ENCODE results near the gene SRPX2. TPM values are rescaled to one million over a fixed set of nuclear protein-coding genes. Genes with fewer than 3 reads are reported as not detected.
A peak's percentile ranks its signal among the peaks of the same experiment; 100 is the strongest.

The SRPX2 gene
- total RNA-seq, 1 donor from 2014 or later, result 9.0 TPM

DNA sequence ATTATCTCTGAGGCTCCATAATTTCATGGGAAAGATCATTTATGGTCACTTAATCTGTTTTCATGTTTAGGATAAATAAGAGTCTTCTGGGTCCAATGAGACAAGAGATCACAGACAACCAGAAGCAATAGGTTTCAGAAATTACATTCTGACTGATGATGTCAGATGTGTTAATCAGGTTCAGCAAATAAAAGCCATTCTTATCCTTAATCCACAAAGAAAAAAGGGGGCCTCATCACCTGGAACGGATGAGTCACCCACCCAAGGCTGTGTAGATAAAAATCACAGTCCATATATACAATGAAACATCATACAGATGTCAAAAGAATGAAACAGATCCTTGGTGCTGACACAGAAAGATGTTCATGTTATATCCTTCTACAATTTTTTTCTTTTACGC is 51.3 kb downstream of the SRPX2 start:
- no peaks in the 10 kb centered on the region for H3K36me3 ChIP-seq (ENCODE audit: control insufficient read depth, insufficient read depth, low read length)
- DNase-seq (ENCODE audit: low read depth) (peak; percentile 59), FAIRE-seq (no peak)
- H3K27me3 ChIP-seq (ENCODE audit: control insufficient read depth, insufficient read depth, low read length), result no peaks in the 10 kb centered on the region
- H3K4me3 ChIP-seq (ENCODE audit: low read depth, low read length), result no peak overlapping the region
- TF ChIP-seq, protein P1, sequence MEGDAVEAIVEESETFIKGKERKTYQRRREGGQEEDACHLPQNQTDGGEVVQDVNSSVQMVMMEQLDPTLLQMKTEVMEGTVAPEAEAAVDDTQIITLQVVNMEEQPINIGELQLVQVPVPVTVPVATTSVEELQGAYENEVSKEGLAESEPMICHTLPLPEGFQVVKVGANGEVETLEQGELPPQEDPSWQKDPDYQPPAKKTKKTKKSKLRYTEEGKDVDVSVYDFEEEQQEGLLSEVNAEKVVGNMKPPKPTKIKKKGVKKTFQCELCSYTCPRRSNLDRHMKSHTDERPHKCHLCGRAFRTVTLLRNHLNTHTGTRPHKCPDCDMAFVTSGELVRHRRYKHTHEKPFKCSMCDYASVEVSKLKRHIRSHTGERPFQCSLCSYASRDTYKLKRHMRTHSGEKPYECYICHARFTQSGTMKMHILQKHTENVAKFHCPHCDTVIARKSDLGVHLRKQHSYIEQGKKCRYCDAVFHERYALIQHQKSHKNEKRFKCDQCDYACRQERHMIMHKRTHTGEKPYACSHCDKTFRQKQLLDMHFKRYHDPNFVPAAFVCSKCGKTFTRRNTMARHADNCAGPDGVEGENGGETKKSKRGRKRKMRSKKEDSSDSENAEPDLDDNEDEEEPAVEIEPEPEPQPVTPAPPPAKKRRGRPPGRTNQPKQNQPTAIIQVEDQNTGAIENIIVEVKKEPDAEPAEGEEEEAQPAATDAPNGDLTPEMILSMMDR (IDR thresholded peaks at IDR 0.05; ENCODE audit: insufficient read depth, low read length, severe bottlenecking), result no peak

DNA sequence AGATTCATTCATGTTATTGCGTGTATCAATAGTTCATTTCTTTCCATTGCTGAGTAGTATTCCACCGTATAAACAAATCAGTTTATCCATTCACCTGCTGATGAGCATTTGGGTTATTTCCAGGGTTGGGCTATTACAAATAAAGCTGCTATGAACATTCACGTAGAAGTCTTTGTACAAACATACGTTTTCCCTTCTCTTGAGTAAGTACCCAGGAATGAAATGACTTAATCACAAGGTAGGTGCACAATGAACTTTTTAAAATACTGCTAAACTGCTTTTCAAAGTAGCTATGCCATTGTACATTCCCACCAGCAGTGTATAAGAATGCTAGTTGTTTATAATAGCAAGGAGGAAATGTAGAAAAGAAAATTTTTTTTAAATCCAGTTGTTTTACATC is 52.0 kb downstream of the SRPX2 start:
- TF ChIP-seq, protein P1 (IDR thresholded peaks at IDR 0.05; ENCODE audit: insufficient read depth, low read length, severe bottlenecking), result no peak
- Histone ChIP-seq H3K4me3 (ENCODE audit: low read depth, low read length) (no peak overlapping the region), H3K27me3 (ENCODE audit: control insufficient read depth, insufficient read depth, low read length) (no peaks in the 10 kb centered on the region), H3K36me3 (ENCODE audit: control insufficient read depth, insufficient read depth, low read length) (no peaks in the 10 kb centered on the region)
- FAIRE-seq (no peak), DNase-seq (ENCODE audit: low read depth) (peak; percentile 77)

DNA sequence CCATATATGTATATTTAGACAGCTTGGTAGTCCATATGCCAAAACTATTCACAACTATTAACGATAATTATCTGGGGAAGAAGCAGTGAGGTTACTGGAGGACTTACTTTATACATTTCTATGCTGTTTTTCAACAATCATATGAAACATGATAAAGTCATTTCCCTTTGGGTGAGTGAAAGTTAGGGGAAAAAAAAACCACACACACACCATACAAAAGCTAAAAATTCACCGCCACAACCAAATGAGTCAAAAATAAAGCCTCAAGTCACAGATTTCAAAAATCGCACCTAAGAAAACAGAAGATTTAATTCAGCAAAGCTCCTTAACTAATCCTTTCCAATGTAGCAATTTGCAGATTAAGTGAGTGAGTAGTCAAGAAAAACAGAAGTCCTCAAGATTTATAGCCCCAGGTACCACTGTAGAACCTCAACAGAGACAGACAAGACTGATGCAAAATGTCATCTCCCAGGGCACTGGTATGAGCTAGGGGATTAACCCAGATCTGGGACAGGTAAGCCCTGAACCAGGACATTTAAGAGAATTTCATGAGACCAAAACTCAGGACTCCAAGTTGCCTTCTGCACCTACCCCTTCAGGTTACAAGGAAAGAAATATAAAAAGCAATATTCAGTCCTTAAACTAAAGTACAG is 52.8 kb downstream of the SRPX2 start:
- DNase-seq (ENCODE audit: low read depth), result no peak
- no peak for FAIRE-seq
- H3K27me3 ChIP-seq (ENCODE audit: control insufficient read depth, insufficient read depth, low read length), result no peaks in the 10 kb centered on the region
- no peak overlapping the region for H3K4me3 ChIP-seq (ENCODE audit: low read depth, low read length)
- H3K36me3 ChIP-seq (ENCODE audit: control insufficient read depth, insufficient read depth, low read length), result no peaks in the 10 kb centered on the region
- TF ChIP-seq, protein P1 (IDR thresholded peaks at IDR 0.05; ENCODE audit: insufficient read depth, low read length, severe bottlenecking), result no peak

DNA sequence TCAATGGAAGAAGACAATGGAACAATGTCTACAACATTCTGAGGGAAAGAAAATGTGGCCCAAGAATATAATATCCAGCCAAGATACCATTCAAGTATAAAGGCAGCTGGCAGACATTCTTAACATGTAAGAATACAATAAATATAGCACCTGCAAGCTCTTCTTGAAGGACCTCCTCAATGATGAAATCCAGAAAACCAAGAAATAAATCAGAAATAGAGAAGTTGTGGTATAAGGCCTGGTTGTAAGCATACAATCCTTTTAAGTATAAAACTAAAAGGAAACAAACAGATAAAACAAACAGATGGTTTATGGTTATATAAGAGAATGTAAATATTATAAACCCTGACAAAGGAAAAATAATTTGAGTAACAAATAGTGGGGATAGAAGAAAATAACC is 54.6 kb downstream of the SRPX2 start:
- Histone ChIP-seq H3K27me3 (ENCODE audit: control insufficient read depth, insufficient read depth, low read length) (no peaks in the 10 kb centered on the region), H3K4me3 (ENCODE audit: low read depth, low read length) (no peak overlapping the region), H3K36me3 (ENCODE audit: control insufficient read depth, insufficient read depth, low read length) (no peaks in the 10 kb centered on the region)
- no peak for FAIRE-seq
- TF ChIP-seq, protein P1 (IDR thresholded peaks at IDR 0.05; ENCODE audit: insufficient read depth, low read length, severe bottlenecking), result no peak
- no peak for DNase-seq (ENCODE audit: low read depth)

DNA sequence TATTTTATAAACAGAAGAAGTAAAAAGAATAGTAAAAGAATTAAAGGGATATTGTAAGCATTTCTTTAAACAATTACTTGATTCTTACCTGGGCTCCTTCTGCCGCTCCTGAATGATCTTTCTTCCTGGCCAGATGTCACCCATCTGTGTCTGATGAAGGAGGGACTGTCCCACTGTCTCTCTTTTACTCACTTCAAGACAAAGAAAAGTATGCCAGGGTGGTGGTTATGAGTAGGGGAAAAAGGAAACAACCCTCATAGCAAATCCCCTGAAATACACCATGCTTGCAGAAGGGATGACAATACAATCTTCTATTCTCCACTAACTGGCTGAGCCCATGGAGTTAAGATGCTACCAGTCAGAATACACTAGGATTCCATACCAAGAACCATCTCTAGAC is 56.8 kb downstream of the SRPX2 start:
- DNase-seq (ENCODE audit: low read depth), result no peak
- Histone ChIP-seq H3K36me3 (ENCODE audit: control insufficient read depth, insufficient read depth, low read length) (no peaks in the 10 kb centered on the region), H3K27me3 (ENCODE audit: control insufficient read depth, insufficient read depth, low read length) (no peaks in the 10 kb centered on the region), H3K4me3 (ENCODE audit: low read depth, low read length) (no peak overlapping the region)
- no peak for FAIRE-seq
- TF ChIP-seq, protein P1 (IDR thresholded peaks at IDR 0.05; ENCODE audit: insufficient read depth, low read length, severe bottlenecking), result no peak

Data from bronchial epithelial cell (primary cell).